ENCODE measurements around the gene CXCL14. TPM values are rescaled to one million over a fixed set of nuclear protein-coding genes. Genes with fewer than 3 reads are reported as not detected.
A peak's percentile ranks its signal among the peaks of the same experiment; 100 is the strongest.

Gene CXCL14
- total and polyA plus RNA-seq, 3 donors from 2014 or later, result 1.8 to 30.4 (median 3.6) TPM

GRCh38 chr5:135543001-135543484 lies 35.7 kb downstream of the CXCL14 start:
- TF ChIP-seq CTCF (IDR thresholded peaks at IDR 0.05) (no peak), POLR2A (IDR thresholded peaks at IDR 0.05) (no peak)
- Histone ChIP-seq H3K36me3 (ENCODE audit: low read depth, missing control alignments) (no peaks in the 10 kb centered on the region), H3K4me3 (peak overlapping the region; percentile 41 to 58), H3K27ac (no peak overlapping the region), H3K27me3 (no peaks in the 10 kb centered on the region), H3K9me3 (no peaks in the 10 kb centered on the region), H3K4me1 (peaks cover 3% of the 10 kb centered on the region)
- DNase-seq, result no peak
- intact Hi-C loops (cut with DNase I; ENCODE audit: low total_unique reads), result no loop called here
- WGBS, 2 donors, result 23 to 39% methylated on average over 5 of the region's 5 CpGs

GRCh38 chr5:135541807-135542502 lies 36.8 kb downstream of the CXCL14 start:
- Histone ChIP-seq H3K9me3 (no peaks in the 10 kb centered on the region), H3K4me3 (no peak overlapping the region), H3K27me3 (no peaks in the 10 kb centered on the region), H3K27ac (no peak overlapping the region), H3K36me3 (ENCODE audit: low read depth, missing control alignments) (no peaks in the 10 kb centered on the region), H3K4me1 (peaks cover 3% of the 10 kb centered on the region)
- 58 to 61% methylated on average over 9 to 11 of the region's 11 CpGs for WGBS, 2 donors
- intact Hi-C loops (cut with DNase I; ENCODE audit: low total_unique reads), result no loop called here
- no peak for DNase-seq
- TF ChIP-seq POLR2A (IDR thresholded peaks at IDR 0.05), result no peak
- TF ChIP-seq CTCF (IDR thresholded peaks at IDR 0.05), result no peak

GRCh38 chr5:135539430-135540005 lies 39.3 kb downstream of the CXCL14 start:
- TF ChIP-seq CTCF (IDR thresholded peaks at IDR 0.05) (no peak), POLR2A (IDR thresholded peaks at IDR 0.05) (no peak)
- intact Hi-C loops (cut with DNase I; ENCODE audit: low total_unique reads), result no loop called here
- Histone ChIP-seq H3K27ac (no peak overlapping the region), H3K4me1 (peaks cover 18% of the 10 kb centered on the region), H3K27me3 (no peaks in the 10 kb centered on the region), H3K36me3 (ENCODE audit: low read depth, missing control alignments) (no peaks in the 10 kb centered on the region), H3K4me3 (no peak overlapping the region), H3K9me3 (no peaks in the 10 kb centered on the region)
- 77 to 84% methylated on average over 4 of the region's 4 CpGs for WGBS, 2 donors
- DNase-seq, result no peak

- no peak for DNase-seq
- Histone ChIP-seq H3K4me3 (no peak overlapping the region), H3K27ac (no peak overlapping the region), H3K4me1 (peaks cover 15% of the 10 kb centered on the region), H3K27me3 (no peaks in the 10 kb centered on the region), H3K36me3 (ENCODE audit: low read depth, missing control alignments) (no peaks in the 10 kb centered on the region), H3K9me3 (no peaks in the 10 kb centered on the region)
- intact Hi-C loops (cut with DNase I; ENCODE audit: low total_unique reads), result no loop called here
- TF ChIP-seq CTCF (IDR thresholded peaks at IDR 0.05), result no peak
- TF ChIP-seq POLR2A (IDR thresholded peaks at IDR 0.05), result no peak
- 92 to 94% methylated on average over 5 of the region's 5 CpGs for WGBS, 2 donors
Observed at GRCh38 chr5:135538261-135538660, 40.5 kb downstream of the CXCL14 start.
